Fibroblast of lung (primary cell): ENCODE measurements around the gene SLC5A1.

Source experiments
- EZH2 ChIP-seq: IDR thresholded peaks from 2 replicates; pipeline ENCODE4 v1.5.1; 2012; ENCODE audit warnings: low read length, control low read depth, mild to moderate bottlenecking; ENCODE audit errors: missing control alignments
- TF ChIP-seq, protein P1 (sequence below), 2 donors: IDR thresholded peaks in 1 of 2; conservative IDR thresholded peaks in 1 of 2; 1 replicate in 1 of 2; 2 replicates in 1 of 2; pipeline ENCODE4 v1.5.1; 2011 to 2012; ENCODE audit warnings: low read length in 2 of 2, control low read depth in 1 of 2, inconsistent platforms in 1 of 2, low read depth in 1 of 2, mild to moderate bottlenecking in 1 of 2

- TF ChIP-seq, protein P1, sequence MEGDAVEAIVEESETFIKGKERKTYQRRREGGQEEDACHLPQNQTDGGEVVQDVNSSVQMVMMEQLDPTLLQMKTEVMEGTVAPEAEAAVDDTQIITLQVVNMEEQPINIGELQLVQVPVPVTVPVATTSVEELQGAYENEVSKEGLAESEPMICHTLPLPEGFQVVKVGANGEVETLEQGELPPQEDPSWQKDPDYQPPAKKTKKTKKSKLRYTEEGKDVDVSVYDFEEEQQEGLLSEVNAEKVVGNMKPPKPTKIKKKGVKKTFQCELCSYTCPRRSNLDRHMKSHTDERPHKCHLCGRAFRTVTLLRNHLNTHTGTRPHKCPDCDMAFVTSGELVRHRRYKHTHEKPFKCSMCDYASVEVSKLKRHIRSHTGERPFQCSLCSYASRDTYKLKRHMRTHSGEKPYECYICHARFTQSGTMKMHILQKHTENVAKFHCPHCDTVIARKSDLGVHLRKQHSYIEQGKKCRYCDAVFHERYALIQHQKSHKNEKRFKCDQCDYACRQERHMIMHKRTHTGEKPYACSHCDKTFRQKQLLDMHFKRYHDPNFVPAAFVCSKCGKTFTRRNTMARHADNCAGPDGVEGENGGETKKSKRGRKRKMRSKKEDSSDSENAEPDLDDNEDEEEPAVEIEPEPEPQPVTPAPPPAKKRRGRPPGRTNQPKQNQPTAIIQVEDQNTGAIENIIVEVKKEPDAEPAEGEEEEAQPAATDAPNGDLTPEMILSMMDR (conservative IDR thresholded peaks at IDR 0.05 in 1 of 2, IDR thresholded peaks at IDR 0.05 in 1 of 2; ENCODE audit: low read depth in 1 of 2, low read length in 2 of 2), result no peak
- no peak for TF ChIP-seq EZH2
Measured at GRCh38 chr22:32016081-32016480, 27.0 kb upstream of the SLC5A1 start.
